ENCODE data around the gene IFIT1.
"Not testable (repeated sequence)": the region's sequence is repeated elsewhere in the genome, so short reads cannot be mapped to it uniquely, and the experiment has no call there.

The IFIT1 gene

GRCh38 chr10:89348481-89348880 is 43.9 kb upstream of the IFIT1 start:
- no peak for DNase-seq (ENCODE audit: low spot score)
- TF ChIP-seq CTCF (IDR thresholded peaks at IDR 0.05; ENCODE audit: extremely low read depth, missing control alignments): no peak

- TF ChIP-seq CTCF (IDR thresholded peaks at IDR 0.05; ENCODE audit: extremely low read depth, missing control alignments): no peak
- DNase-seq (ENCODE audit: low spot score): no peak
These were observed 43.4 kb upstream of the IFIT1 start for GRCh38 chr10:89348975-89349374.

- DNase-seq (ENCODE audit: low spot score): not testable (repeated sequence)
These were observed 41.6 kb upstream of the IFIT1 start for GRCh38 chr10:89350631-89351315.

GRCh38 chr10:89351412-89351779 is 41.0 kb upstream of the IFIT1 start:
- peak; percentile 58 for DNase-seq (ENCODE audit: low spot score)
- TF ChIP-seq CTCF (IDR thresholded peaks at IDR 0.05; ENCODE audit: extremely low read depth, missing control alignments): no peak

- TF ChIP-seq CTCF (IDR thresholded peaks at IDR 0.05; ENCODE audit: extremely low read depth, missing control alignments): no peak
- DNase-seq (ENCODE audit: low spot score): peak; percentile 32
These were observed 40.4 kb upstream of the IFIT1 start for GRCh38 chr10:89351780-89352597.

- no peak for DNase-seq (ENCODE audit: low spot score)
- no peak for TF ChIP-seq CTCF (IDR thresholded peaks at IDR 0.05; ENCODE audit: extremely low read depth, missing control alignments)
These were observed 39.6 kb upstream of the IFIT1 start for GRCh38 chr10:89352802-89353201.

- no peak for TF ChIP-seq CTCF (IDR thresholded peaks at IDR 0.05; ENCODE audit: extremely low read depth, missing control alignments)
- DNase-seq (ENCODE audit: low spot score): no peak
These were observed 37.0 kb upstream of the IFIT1 start for GRCh38 chr10:89355394-89355931.
